ENCODE measurements around the gene GPS2. TPM values are rescaled to one million over a fixed set of nuclear protein-coding genes. Genes with fewer than 3 reads are reported as not detected.

Gene GPS2
- total RNA-seq, 1 donor from 2014 or later, result 42.1 TPM

- no peak for TF ChIP-seq CTCF (IDR thresholded peaks at IDR 0.05; ENCODE audit: unreplicated experiment)
- Mint-ChIP-seq H3K4me1 (peaks cover 20% of the 10 kb centered on the region), H3K27me3 (ENCODE audit: low read depth) (no peaks in the 10 kb centered on the region), H3K36me3 (peaks cover 9% of the 10 kb centered on the region), H3K27ac (no peak overlapping the region), H3K4me3 (no peak overlapping the region), H3K9me3 (no peaks in the 10 kb centered on the region)
- DNase-seq (ENCODE audit: low spot score in 2 of 2, unreplicated experiment in 2 of 2), result no peak
Measured at GRCh38 chr17:7327056-7327455, 11.9 kb upstream of the GPS2 start.

DNA sequence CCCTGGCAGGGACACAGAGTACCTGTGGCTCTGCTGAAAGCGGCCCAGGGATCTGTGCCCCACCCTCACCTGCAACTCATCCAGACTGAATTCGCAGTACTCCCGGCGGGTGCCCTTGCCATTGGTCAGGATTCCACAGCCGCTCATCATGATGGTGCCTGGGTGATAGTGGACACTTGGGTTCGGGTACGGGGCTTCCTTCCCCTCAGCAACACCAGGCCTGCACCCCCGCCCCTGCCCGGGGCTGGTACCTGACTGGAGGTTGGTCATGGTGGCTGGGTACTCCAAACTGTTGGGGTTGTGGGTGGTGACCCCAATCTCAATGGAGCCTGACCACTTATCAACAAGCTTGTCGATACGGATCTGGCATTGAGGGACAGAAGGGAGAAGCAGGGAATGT is 11.0 kb upstream of the GPS2 start:
- peaks cover 15% of the 10 kb centered on the region for H3K36me3 Mint-ChIP-seq
- TF ChIP-seq CTCF (IDR thresholded peaks at IDR 0.05; ENCODE audit: unreplicated experiment), result no peak
- H3K4me3 Mint-ChIP-seq, result no peak overlapping the region

DNA sequence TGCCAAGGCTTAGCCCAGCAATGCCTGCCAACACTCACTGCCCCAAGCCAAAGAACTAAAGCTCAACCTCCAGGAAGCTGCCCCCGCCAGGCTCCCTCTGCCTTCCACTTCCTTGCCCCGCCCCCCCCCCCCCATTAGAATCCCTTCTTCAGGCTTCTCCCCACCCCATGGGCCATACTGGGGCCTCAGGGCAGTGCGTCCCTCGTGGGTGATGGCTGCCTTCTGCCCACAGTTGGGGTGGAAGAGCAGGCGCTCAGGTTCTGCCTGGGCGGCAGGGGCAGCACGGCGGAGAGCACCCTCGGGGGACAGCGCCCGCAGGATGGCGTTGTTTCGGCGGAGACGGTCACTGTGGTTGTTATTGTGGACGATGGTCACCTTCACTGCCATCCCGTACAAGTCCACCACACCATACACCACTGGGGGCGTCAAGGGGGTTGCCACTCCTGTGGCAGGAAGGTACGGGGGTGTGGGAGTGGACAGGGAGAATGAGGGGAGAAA is 9.9 kb upstream of the GPS2 start:
- H3K4me3 Mint-ChIP-seq, result no peak overlapping the region
- H3K27ac Mint-ChIP-seq, result no peak overlapping the region
- no peaks in the 10 kb centered on the region for H3K9me3 Mint-ChIP-seq
- peaks cover 16% of the 10 kb centered on the region for H3K4me1 Mint-ChIP-seq
- H3K36me3 Mint-ChIP-seq, result peaks cover 20% of the 10 kb centered on the region
- H3K27me3 Mint-ChIP-seq (ENCODE audit: low read depth), result no peaks in the 10 kb centered on the region
- DNase-seq (ENCODE audit: low spot score in 2 of 2, unreplicated experiment in 2 of 2), result no peak
- TF ChIP-seq CTCF (IDR thresholded peaks at IDR 0.05; ENCODE audit: unreplicated experiment), result no peak

More for the DNA sequence above, 11.0 kb upstream of the GPS2 start:
- H3K27me3 Mint-ChIP-seq (ENCODE audit: low read depth), result no peaks in the 10 kb centered on the region
- peaks cover 20% of the 10 kb centered on the region for H3K4me1 Mint-ChIP-seq
- no peaks in the 10 kb centered on the region for H3K9me3 Mint-ChIP-seq
- DNase-seq (ENCODE audit: low spot score in 2 of 2, unreplicated experiment in 2 of 2), result no peak
- H3K27ac Mint-ChIP-seq, result no peak overlapping the region

DNA sequence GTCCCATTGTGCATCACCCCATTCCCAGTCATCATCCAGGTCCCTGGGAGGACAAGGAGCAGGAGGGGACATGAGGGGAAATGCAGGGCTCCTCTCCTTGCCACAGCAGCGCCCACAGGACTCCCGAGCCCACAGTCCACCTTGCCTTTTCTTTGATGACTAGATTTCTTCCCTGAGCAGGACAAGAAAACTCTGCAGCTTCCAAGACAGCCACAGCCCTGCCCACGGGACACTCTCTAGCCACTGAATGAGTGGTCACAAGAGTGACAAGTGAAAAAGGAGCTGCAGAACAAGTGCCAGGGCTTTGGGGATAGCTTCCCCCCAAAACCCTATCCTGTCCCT is 9.2 kb upstream of the GPS2 start:
- Mint-ChIP-seq H3K4me3 (no peak overlapping the region), H3K36me3 (peaks cover 20% of the 10 kb centered on the region), H3K27ac (no peak overlapping the region), H3K9me3 (no peaks in the 10 kb centered on the region), H3K27me3 (ENCODE audit: low read depth) (no peaks in the 10 kb centered on the region), H3K4me1 (peaks cover 12% of the 10 kb centered on the region)
- DNase-seq (ENCODE audit: low spot score in 2 of 2, unreplicated experiment in 2 of 2), result no peak
- peak; percentile 42 for TF ChIP-seq CTCF (IDR thresholded peaks at IDR 0.05; ENCODE audit: unreplicated experiment)

- peak; percentile 51 to 79 for DNase-seq (ENCODE audit: low spot score in 2 of 2, unreplicated experiment in 2 of 2)
- Mint-ChIP-seq H3K27ac (no peak overlapping the region), H3K27me3 (ENCODE audit: low read depth) (no peaks in the 10 kb centered on the region)
Measured at GRCh38 chr17:7323731-7324437, 8.7 kb upstream of the GPS2 start.

More at GRCh38 chr17:7323731-7324437, 8.7 kb upstream of the GPS2 start:
- Mint-ChIP-seq H3K4me1 (peaks cover 11% of the 10 kb centered on the region), H3K36me3 (peaks cover 21% of the 10 kb centered on the region), H3K9me3 (no peaks in the 10 kb centered on the region), H3K4me3 (no peak overlapping the region)
- peak; percentile 86 for TF ChIP-seq CTCF (IDR thresholded peaks at IDR 0.05; ENCODE audit: unreplicated experiment)

Measured in mesothelial cell of epicardium (in vitro differentiated cells).